CD4-positive, alpha-beta T cell treated with Interleukin-10 for 1 hour (primary cell): ENCODE measurements around the gene TATDN2.
A peak's percentile ranks its signal among the peaks of the same experiment; 100 is the strongest.
"Not testable (repeated sequence)": the region's sequence is repeated elsewhere in the genome, so short reads cannot be mapped to it uniquely, and the experiment has no call there.

Experiments
- DNase-seq: peaks from one replicate; pipeline ENCODE4 v3.0.0-alpha.2; 2020

TATDN2 gene

GRCh38 chr3:10292505-10293419, 44.5 kb downstream of the TATDN2 start, which contains the start of gene GHRL:
GHRL (minus strand) TSS chr3:10292947; CDS start chr3:10290180, 2,767 bp downstream.
- peak; percentile 24 for DNase-seq

GRCh38 chr3:10294030-10294586, 45.8 kb downstream of the TATDN2 start:
- no peak for DNase-seq

- not testable (repeated sequence) for DNase-seq
These were observed 49.8 kb downstream of the TATDN2 start for GRCh38 chr3:10298064-10298463.

- no peak for DNase-seq
These were observed 50.9 kb downstream of the TATDN2 start for GRCh38 chr3:10299175-10299574.

GRCh38 chr3:10299679-10300078, 51.4 kb downstream of the TATDN2 start:
- DNase-seq: no peak

GRCh38 chr3:10300087-10300486, 51.8 kb downstream of the TATDN2 start:
- no peak for DNase-seq

- DNase-seq: no peak
These were observed 54.8 kb downstream of the TATDN2 start for GRCh38 chr3:10303105-10303504.

- no peak for DNase-seq
These were observed 55.5 kb downstream of the TATDN2 start for GRCh38 chr3:10303785-10304184.

- DNase-seq: no peak
These were observed 56.6 kb downstream of the TATDN2 start for GRCh38 chr3:10304905-10305304.

GRCh38 chr3:10305331-10305902, 57.2 kb downstream of the TATDN2 start:
- DNase-seq: no peak

GRCh38 chr3:10306156-10306555, 57.9 kb downstream of the TATDN2 start:
- no peak for DNase-seq

GRCh38 chr3:10308678-10309077, 60.4 kb downstream of the TATDN2 start:
- DNase-seq: no peak

GRCh38 chr3:10309736-10310135, 61.5 kb downstream of the TATDN2 start:
- DNase-seq: no peak

GRCh38 chr3:10310578-10310977, 62.3 kb downstream of the TATDN2 start:
- DNase-seq: no peak

- no peak for DNase-seq
These were observed 63.5 kb downstream of the TATDN2 start for GRCh38 chr3:10311710-10312109.

- no peak for DNase-seq
These were observed 64.1 kb downstream of the TATDN2 start for GRCh38 chr3:10312391-10312790.

GRCh38 chr3:10312861-10313260, 64.6 kb downstream of the TATDN2 start:
- no peak for DNase-seq

GRCh38 chr3:10315101-10315500, 66.8 kb downstream of the TATDN2 start:
- DNase-seq: no peak

GRCh38 chr3:10315771-10316344, 67.6 kb downstream of the TATDN2 start:
- DNase-seq: no peak

- no peak for DNase-seq
These were observed 69.2 kb downstream of the TATDN2 start for GRCh38 chr3:10317311-10317960.

- no peak for DNase-seq
These were observed 69.7 kb downstream of the TATDN2 start for GRCh38 chr3:10317961-10318350.

GRCh38 chr3:10319251-10319650, 71.0 kb downstream of the TATDN2 start:
- DNase-seq: no peak

- DNase-seq: peak; percentile 12
These were observed 71.5 kb downstream of the TATDN2 start for GRCh38 chr3:10319804-10320203.
